Panc1 (cell line): ENCODE results near the gene ILDR1. TPM values are rescaled to one million over a fixed set of nuclear protein-coding genes. Genes with fewer than 3 reads are reported as not detected.

ENCODE experiments used
- ATAC-seq: fragments of 200-7000 bp; cut with Tn5 transposase; 2 replicates; pipeline ENCODE4 v1.9.1; 2020; ENCODE audit warnings: mild to moderate bottlenecking, moderate library complexity
- BruUV-seq: library from RNA; stranded (reverse); fragments of 400-500 nt; replicated peaks from 2 replicates; lab custom pipeline; 2021; lab: Mats Ljungman, UMichigan
- CTCF ChIA-PET: fragments of 300-600 bp; sonication (Branson Sonifier 250); formaldehyde crosslinking; loops from one replicate; lab custom pipeline; 2022; ENCODE audit warnings: antibody characterized with exemption; lab: Charles Lee
- POLR2A ChIA-PET: fragments of 300-600 bp; sonication (Branson Sonifier 250); formaldehyde crosslinking; loops from one replicate; lab custom pipeline; 2022; ENCODE audit warnings: antibody characterized with exemption; lab: Charles Lee
- DNase-seq: peaks from one replicate; pipeline ENCODE4 v3.0.0-alpha.2; 2010; ENCODE audit warnings: low read depth, low spot score
- H3K27ac ChIP-seq: 2 replicates; pipeline ENCODE4 v1.5.1; 2011; ENCODE audit warnings: mild to moderate bottlenecking, low read length, inconsistent platforms
- H3K27me3 ChIP-seq: fragments of 200-500 bp; sonication (Bioruptor generic); 2 replicates; pipeline ENCODE4 v1.6.0; 2014; ENCODE audit warnings: low read length, inconsistent platforms; ENCODE audit not compliant: control insufficient read depth, insufficient read depth
- H3K36me3 ChIP-seq: fragments of 200-500 bp; sonication (Bioruptor generic); 2 replicates; pipeline ENCODE4 v1.5.1; 2014; ENCODE audit warnings: inconsistent platforms, mild to moderate bottlenecking, low read length, moderate library complexity; ENCODE audit not compliant: control insufficient read depth, insufficient read depth
- H3K4me1 ChIP-seq: 2 replicates; pipeline ENCODE4 v1.5.1; 2011; ENCODE audit warnings: inconsistent platforms, mild to moderate bottlenecking, low read length, moderate library complexity; ENCODE audit not compliant: control insufficient read depth, insufficient read depth
- H3K4me3 ChIP-seq, 2 experiments: 2 replicates each; pipeline ENCODE4 v1.5.1; 2011 to 2012; ENCODE audit warnings: low read depth in 2 of 2, low read length in 2 of 2, mild to moderate bottlenecking in 2 of 2, inconsistent platforms in 1 of 2, moderate library complexity in 1 of 2
- H3K9me3 ChIP-seq: fragments of 200-500 bp; sonication (Bioruptor generic); 2 replicates; pipeline ENCODE4 v1.5.1; 2014; ENCODE audit warnings: low read depth, mild to moderate bottlenecking, inconsistent platforms, low read length, moderate library complexity; ENCODE audit not compliant: control insufficient read depth, insufficient read depth
- POLR2AphosphoS5 ChIP-seq: IDR thresholded peaks from 2 replicates; pipeline ENCODE4 v1.6.1; 2012; ENCODE audit warnings: mild to moderate bottlenecking, low read depth, low read length, moderate library complexity
- SIN3A ChIP-seq: IDR thresholded peaks from 2 replicates; pipeline ENCODE4 v1.6.1; 2012; ENCODE audit warnings: low read depth, mild to moderate bottlenecking, low read length, moderate library complexity, borderline replicate concordance; ENCODE audit not compliant: insufficient read depth
- TCF7L2 ChIP-seq: IDR thresholded peaks from 2 replicates; pipeline ENCODE4 v1.6.1; 2011; ENCODE audit warnings: mild to moderate bottlenecking, low read depth, low read length, inconsistent platforms
- in situ Hi-C: cut with HindIII; loops from 2 replicates; pipeline ENCODE4 v1.10.0; 2016; ENCODE audit warnings: low sequenced_read_pairs, low pct_unique_long_range_greater_than_20kb
- intact Hi-C: fragments of 100-400 bp; cut with micrococcal nuclease; formaldehyde crosslinking; loops from one replicate; pipeline ENCODE4 v1.10.0; 2022; ENCODE audit not compliant: unreplicated experiment
- total RNA-seq: library from RNA; stranded (reverse); gene quantifications from one replicate; pipeline ENCODE4 v1.2.1, GENCODE V29; 2021; ENCODE audit not compliant: unreplicated experiment
- TF ChIP-seq, protein P1 (sequence below): fragments of 450-650 bp; IDR thresholded peaks from 2 replicates; pipeline ENCODE4 v1.5.1; 2017; ENCODE audit warnings: mild to moderate bottlenecking
- TF ChIP-seq, protein P2 (sequence below), 2 experiments: IDR thresholded peaks; 2 replicates each; pipeline ENCODE4 v1.6.1; 2011 to 2012; ENCODE audit warnings: low read depth in 2 of 2, control low read depth in 1 of 2, low read length in 1 of 2, mild to moderate bottlenecking in 1 of 2, moderate library complexity in 1 of 2; ENCODE audit not compliant: insufficient read depth in 1 of 2

The ILDR1 gene
- total RNA-seq, 1 experiment from 2014 or later: not detected

DNA sequence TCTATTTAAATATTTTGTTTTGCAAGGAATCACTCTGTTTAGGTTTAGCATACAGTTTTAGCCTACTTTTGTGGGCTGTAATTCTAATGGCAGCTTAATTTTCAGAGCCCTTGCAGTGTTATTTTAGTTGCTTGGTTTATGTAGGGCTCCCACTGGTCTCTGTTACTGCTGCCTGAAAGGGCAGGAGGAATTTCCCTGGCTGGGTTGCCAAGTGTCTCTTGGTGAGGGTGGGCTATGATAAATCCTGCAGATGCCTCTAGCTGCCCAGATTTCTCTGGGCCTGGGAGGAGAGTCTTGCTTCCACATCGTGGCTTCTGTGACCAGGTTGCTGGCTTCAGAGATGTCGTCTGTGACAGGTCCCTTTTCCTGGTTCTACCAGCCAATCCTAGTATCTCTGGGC is 36.2 kb downstream of the ILDR1 start:
- TF ChIP-seq, protein P1, sequence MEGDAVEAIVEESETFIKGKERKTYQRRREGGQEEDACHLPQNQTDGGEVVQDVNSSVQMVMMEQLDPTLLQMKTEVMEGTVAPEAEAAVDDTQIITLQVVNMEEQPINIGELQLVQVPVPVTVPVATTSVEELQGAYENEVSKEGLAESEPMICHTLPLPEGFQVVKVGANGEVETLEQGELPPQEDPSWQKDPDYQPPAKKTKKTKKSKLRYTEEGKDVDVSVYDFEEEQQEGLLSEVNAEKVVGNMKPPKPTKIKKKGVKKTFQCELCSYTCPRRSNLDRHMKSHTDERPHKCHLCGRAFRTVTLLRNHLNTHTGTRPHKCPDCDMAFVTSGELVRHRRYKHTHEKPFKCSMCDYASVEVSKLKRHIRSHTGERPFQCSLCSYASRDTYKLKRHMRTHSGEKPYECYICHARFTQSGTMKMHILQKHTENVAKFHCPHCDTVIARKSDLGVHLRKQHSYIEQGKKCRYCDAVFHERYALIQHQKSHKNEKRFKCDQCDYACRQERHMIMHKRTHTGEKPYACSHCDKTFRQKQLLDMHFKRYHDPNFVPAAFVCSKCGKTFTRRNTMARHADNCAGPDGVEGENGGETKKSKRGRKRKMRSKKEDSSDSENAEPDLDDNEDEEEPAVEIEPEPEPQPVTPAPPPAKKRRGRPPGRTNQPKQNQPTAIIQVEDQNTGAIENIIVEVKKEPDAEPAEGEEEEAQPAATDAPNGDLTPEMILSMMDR: no peak
- TF ChIP-seq TCF7L2 (no peak), POLR2AphosphoS5 (no peak), SIN3A (no peak)
- ChIA-PET POLR2A (no interaction called here), CTCF (no interaction called here)
- DNase-seq: no peak
- BruUV-seq: no TSS peak
- no peak overlapping the region for H3K27ac ChIP-seq
- H3K36me3 ChIP-seq: no peaks in the 10 kb centered on the region
- no peak overlapping the region for H3K4me3 ChIP-seq
- intact Hi-C loops: no loop called here
- H3K9me3 ChIP-seq: peaks cover 16% of the 10 kb centered on the region
- peaks cover 5% of the 10 kb centered on the region for H3K27me3 ChIP-seq
- in situ Hi-C loops: no loop called here
- no peaks in the 10 kb centered on the region for H3K4me1 ChIP-seq
- ATAC-seq: no peak

DNA sequence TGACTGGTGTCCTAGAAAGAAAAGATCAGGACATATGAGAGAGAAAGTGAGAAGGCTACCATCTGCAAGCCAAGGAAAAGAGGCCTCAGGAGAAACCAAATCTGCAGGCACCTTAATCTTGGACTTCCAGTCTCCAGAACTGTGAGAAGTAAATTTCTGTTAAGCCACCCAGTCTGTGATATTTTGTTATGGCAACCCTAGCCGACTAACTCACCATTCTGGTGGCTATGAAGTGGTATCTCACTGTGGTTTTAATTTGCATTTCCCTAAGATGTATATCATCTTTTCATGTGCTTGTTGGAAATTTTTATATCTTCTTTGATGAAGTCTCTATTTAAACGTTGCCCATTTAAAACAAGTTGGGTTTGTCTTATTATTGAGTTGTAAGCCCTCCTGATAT is 40.6 kb downstream of the ILDR1 start:
- POLR2A ChIA-PET: no interaction called here

More for the DNA sequence above, 40.6 kb downstream of the ILDR1 start:
- H3K36me3 ChIP-seq: no peaks in the 10 kb centered on the region
- CTCF ChIA-PET: no interaction called here
- H3K9me3 ChIP-seq: peaks cover 16% of the 10 kb centered on the region
- intact Hi-C loops (no loop called here), in situ Hi-C loops (no loop called here)
- TF ChIP-seq TCF7L2 (no peak), SIN3A (no peak), POLR2AphosphoS5 (no peak)
- TF ChIP-seq, protein P1: no peak
- TF ChIP-seq, protein P2, sequence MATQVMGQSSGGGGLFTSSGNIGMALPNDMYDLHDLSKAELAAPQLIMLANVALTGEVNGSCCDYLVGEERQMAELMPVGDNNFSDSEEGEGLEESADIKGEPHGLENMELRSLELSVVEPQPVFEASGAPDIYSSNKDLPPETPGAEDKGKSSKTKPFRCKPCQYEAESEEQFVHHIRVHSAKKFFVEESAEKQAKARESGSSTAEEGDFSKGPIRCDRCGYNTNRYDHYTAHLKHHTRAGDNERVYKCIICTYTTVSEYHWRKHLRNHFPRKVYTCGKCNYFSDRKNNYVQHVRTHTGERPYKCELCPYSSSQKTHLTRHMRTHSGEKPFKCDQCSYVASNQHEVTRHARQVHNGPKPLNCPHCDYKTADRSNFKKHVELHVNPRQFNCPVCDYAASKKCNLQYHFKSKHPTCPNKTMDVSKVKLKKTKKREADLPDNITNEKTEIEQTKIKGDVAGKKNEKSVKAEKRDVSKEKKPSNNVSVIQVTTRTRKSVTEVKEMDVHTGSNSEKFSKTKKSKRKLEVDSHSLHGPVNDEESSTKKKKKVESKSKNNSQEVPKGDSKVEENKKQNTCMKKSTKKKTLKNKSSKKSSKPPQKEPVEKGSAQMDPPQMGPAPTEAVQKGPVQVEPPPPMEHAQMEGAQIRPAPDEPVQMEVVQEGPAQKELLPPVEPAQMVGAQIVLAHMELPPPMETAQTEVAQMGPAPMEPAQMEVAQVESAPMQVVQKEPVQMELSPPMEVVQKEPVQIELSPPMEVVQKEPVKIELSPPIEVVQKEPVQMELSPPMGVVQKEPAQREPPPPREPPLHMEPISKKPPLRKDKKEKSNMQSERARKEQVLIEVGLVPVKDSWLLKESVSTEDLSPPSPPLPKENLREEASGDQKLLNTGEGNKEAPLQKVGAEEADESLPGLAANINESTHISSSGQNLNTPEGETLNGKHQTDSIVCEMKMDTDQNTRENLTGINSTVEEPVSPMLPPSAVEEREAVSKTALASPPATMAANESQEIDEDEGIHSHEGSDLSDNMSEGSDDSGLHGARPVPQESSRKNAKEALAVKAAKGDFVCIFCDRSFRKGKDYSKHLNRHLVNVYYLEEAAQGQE (IDR thresholded peaks at IDR 0.05; ENCODE audit: insufficient read depth in 1 of 2, low read depth in 2 of 2, low read length in 1 of 2): no peak
- H3K27me3 ChIP-seq: no peaks in the 10 kb centered on the region; the same call in 1 of the 2 replicates
- no TSS peak for BruUV-seq
- no peak for DNase-seq
- no peak for ATAC-seq
- H3K4me1 ChIP-seq: no peaks in the 10 kb centered on the region
- H3K4me3 ChIP-seq: no peak overlapping the region
- no peak overlapping the region for H3K27ac ChIP-seq
